Measurements from ENCODE around the gene AATF.

Gene AATF

GRCh38 chr17:36948717-36949460 is at the start of gene AATF:
TSS of gene AATF (plus strand) at chr17:36948954. CDS start at chr17:36949126, 172 bp downstream.
- peak; percentile 78 for DNase-seq

- peak; percentile 45 for DNase-seq
Observed at GRCh38 chr17:36899250-36900159, 49.2 kb upstream of the AATF start.

GRCh38 chr17:36900160-36900512 is 48.6 kb upstream of the AATF start:
- DNase-seq = no peak

GRCh38 chr17:36901506-36901905 is 47.2 kb upstream of the AATF start:
- DNase-seq = no peak

GRCh38 chr17:36907407-36907806 is 41.3 kb upstream of the AATF start:
- no peak for DNase-seq

GRCh38 chr17:36910513-36910912 is 38.2 kb upstream of the AATF start:
- no peak for DNase-seq

- no peak for DNase-seq
Observed at GRCh38 chr17:36911001-36911400, 37.8 kb upstream of the AATF start.

GRCh38 chr17:36913132-36913531 is 35.6 kb upstream of the AATF start:
- no peak for DNase-seq

- no peak for DNase-seq
Observed at GRCh38 chr17:36918211-36918691, 30.5 kb upstream of the AATF start.

- no peak for DNase-seq
Observed at GRCh38 chr17:36919407-36919968, 29.3 kb upstream of the AATF start.

GRCh38 chr17:36920032-36921005 is 28.4 kb upstream of the AATF start:
- no peak for DNase-seq

GRCh38 chr17:36921095-36921851 is 27.5 kb upstream of the AATF start:
- no peak for DNase-seq

- no peak for DNase-seq
Observed at GRCh38 chr17:36922175-36922574, 26.6 kb upstream of the AATF start.

GRCh38 chr17:36923814-36924221 is 24.9 kb upstream of the AATF start:
- DNase-seq = no peak

GRCh38 chr17:36926226-36926625 is 22.5 kb upstream of the AATF start:
- no peak for DNase-seq

- no peak for DNase-seq
Observed at GRCh38 chr17:36926701-36927100, 22.1 kb upstream of the AATF start.

GRCh38 chr17:36928471-36929345 is 20.0 kb upstream of the AATF start:
- no peak for DNase-seq

- DNase-seq = no peak
Observed at GRCh38 chr17:36929851-36930582, 18.7 kb upstream of the AATF start.

GRCh38 chr17:36930583-36930900 is 18.2 kb upstream of the AATF start:
- DNase-seq = no peak

GRCh38 chr17:36931096-36931696 is 17.6 kb upstream of the AATF start:
- no peak for DNase-seq
